ENCODE results near the gene TGM5. TPM values are rescaled to one million over a fixed set of nuclear protein-coding genes. Genes with fewer than 3 reads are reported as not detected.

Gene TGM5
- total RNA-seq, 4 donors from 2014 or later: not detected

GRCh38 chr15:43239732-43240491, 26.8 kb downstream of the TGM5 start:
- no peaks in the 10 kb centered on the region for H3K36me3 ChIP-seq
- no peak overlapping the region for H3K4me3 ChIP-seq
- no peak overlapping the region for H3K27ac ChIP-seq
- no peaks in the 10 kb centered on the region for H3K9me3 ChIP-seq
- no peak for TF ChIP-seq CTCF (IDR thresholded peaks at IDR 0.05)
- TF ChIP-seq POLR2A (IDR thresholded peaks at IDR 0.05): no peak
- no peaks in the 10 kb centered on the region for H3K4me1 ChIP-seq
- DNase-seq: no peak
- H3K27me3 ChIP-seq: no peaks in the 10 kb centered on the region
- intact Hi-C loops (cut with DNase I; ENCODE audit: low total_unique reads): no loop called here

- intact Hi-C loops (cut with DNase I; ENCODE audit: low total_unique reads): no loop called here
- H3K27me3 ChIP-seq: no peaks in the 10 kb centered on the region
- H3K27ac ChIP-seq: no peak overlapping the region
- H3K4me1 ChIP-seq: no peaks in the 10 kb centered on the region
- H3K9me3 ChIP-seq: no peaks in the 10 kb centered on the region
- no peak for DNase-seq
- H3K4me3 ChIP-seq: no peak overlapping the region
- TF ChIP-seq CTCF (IDR thresholded peaks at IDR 0.05) (no peak), POLR2A (IDR thresholded peaks at IDR 0.05) (no peak)
- no peaks in the 10 kb centered on the region for H3K36me3 ChIP-seq
These were observed 28.0 kb downstream of the TGM5 start for GRCh38 chr15:43238671-43239131.

GRCh38 chr15:43237842-43238470, 28.8 kb downstream of the TGM5 start:
- H3K4me3 ChIP-seq: no peak overlapping the region
- H3K27me3 ChIP-seq: no peaks in the 10 kb centered on the region
- no peak for DNase-seq
- no peak for TF ChIP-seq CTCF (IDR thresholded peaks at IDR 0.05)
- TF ChIP-seq POLR2A (IDR thresholded peaks at IDR 0.05): no peak
- H3K36me3 ChIP-seq: no peaks in the 10 kb centered on the region
- no peak overlapping the region for H3K27ac ChIP-seq
- H3K9me3 ChIP-seq: no peaks in the 10 kb centered on the region
- H3K4me1 ChIP-seq: no peaks in the 10 kb centered on the region
- intact Hi-C loops (cut with DNase I; ENCODE audit: low total_unique reads): no loop called here

GRCh38 chr15:43235536-43235935, 31.2 kb downstream of the TGM5 start:
- no peaks in the 10 kb centered on the region for H3K36me3 ChIP-seq
- TF ChIP-seq CTCF (IDR thresholded peaks at IDR 0.05) (no peak), POLR2A (IDR thresholded peaks at IDR 0.05) (no peak)
- H3K27ac ChIP-seq: no peak overlapping the region
- no peak overlapping the region for H3K4me3 ChIP-seq
- no peak for DNase-seq
- H3K9me3 ChIP-seq: no peaks in the 10 kb centered on the region
- intact Hi-C loops (cut with DNase I; ENCODE audit: low total_unique reads): no loop called here
- no peaks in the 10 kb centered on the region for H3K4me1 ChIP-seq
- H3K27me3 ChIP-seq: no peaks in the 10 kb centered on the region

GRCh38 chr15:43232289-43232874, 34.3 kb downstream of the TGM5 start:
- no peaks in the 10 kb centered on the region for H3K36me3 ChIP-seq
- DNase-seq: no peak
- no peak overlapping the region for H3K27ac ChIP-seq
- H3K27me3 ChIP-seq: no peaks in the 10 kb centered on the region
- intact Hi-C loops (cut with DNase I; ENCODE audit: low total_unique reads): no loop called here
- H3K9me3 ChIP-seq: no peaks in the 10 kb centered on the region
- no peak for TF ChIP-seq POLR2A (IDR thresholded peaks at IDR 0.05)
- no peak for TF ChIP-seq CTCF (IDR thresholded peaks at IDR 0.05)
- no peak overlapping the region for H3K4me3 ChIP-seq
- no peaks in the 10 kb centered on the region for H3K4me1 ChIP-seq
